Endothelial cell of umbilical vein (primary cell): ENCODE measurements around the gene LAMB1. TPM values are rescaled to one million over a fixed set of nuclear protein-coding genes. Genes with fewer than 3 reads are reported as not detected.
"Not testable (repeated sequence)": the region's sequence is repeated elsewhere in the genome, so short reads cannot be mapped to it uniquely, and the experiment has no call there.

Source experiments
- BruUV-seq: library from RNA; stranded (reverse); fragments of 400-500 nt; replicated peaks from 2 replicates; lab custom pipeline; 2021; lab: Mats Ljungman, UMichigan
- CTCF ChIA-PET: fragments of 300-600, 350-600 bp; sonication (Branson Sonifier 250); formaldehyde crosslinking; loops from one replicate; lab custom pipeline; 2021; ENCODE audit warnings: antibody characterized with exemption, inconsistent platforms; lab: Charles Lee
- POLR2A ChIA-PET: fragments of 300-600, 350-600 bp; sonication (Branson Sonifier 250); formaldehyde crosslinking; loops from one replicate; lab custom pipeline; 2021; ENCODE audit warnings: antibody characterized with exemption, inconsistent platforms; lab: Charles Lee
- DNase-seq: peaks from one replicate; pipeline ENCODE4 v3.0.0-alpha.2; 2011; ENCODE audit warnings: low read depth, low spot score
- FAIRE-seq: peaks from 2 replicates; lab custom pipeline; 2011; peaks lifted over from hg19 to GRCh38; lab: Jason Lieb, UNC
- H2AFZ ChIP-seq: 2 replicates; pipeline ENCODE4 v1.6.0; 2012; ENCODE audit warnings: low read depth, low read length, control low read depth, inconsistent platforms
- H3K27ac ChIP-seq: 2 replicates; pipeline ENCODE4 v1.5.1; 2011; ENCODE audit warnings: low read depth, mild to moderate bottlenecking, control low read depth, low read length, moderate library complexity; ENCODE audit not compliant: insufficient read depth
- H3K27me3 ChIP-seq, 2 experiments: 2 replicates each; pipeline versions ENCODE4 v1.6.0 to v1.6.1; 2011; ENCODE audit warnings: low read length in 2 of 2, mixed read lengths in 1 of 2; ENCODE audit not compliant: control insufficient read depth in 2 of 2, insufficient read depth in 2 of 2
- H3K36me3 ChIP-seq, 2 experiments: 2 replicates in 1 of 2; 3 replicates in 1 of 2; pipeline ENCODE4 v1.5.1; 2011; ENCODE audit warnings: low read length in 2 of 2, mild to moderate bottlenecking in 1 of 2, moderate library complexity in 1 of 2; ENCODE audit not compliant: control insufficient read depth in 2 of 2, insufficient read depth in 2 of 2; ENCODE audit errors: extremely low read depth in 1 of 2
- H3K4me1 ChIP-seq: 3 replicates; pipeline ENCODE4 v1.5.1; 2011; ENCODE audit warnings: mild to moderate bottlenecking, low read length; ENCODE audit not compliant: control insufficient read depth, insufficient read depth; ENCODE audit errors: extremely low read depth
- H3K4me2 ChIP-seq: 2 replicates; pipeline ENCODE4 v1.6.1; 2011; ENCODE audit warnings: low read length, control low read depth, mixed read lengths; ENCODE audit not compliant: insufficient read depth
- H3K4me3 ChIP-seq, 3 experiments: fragments of 200-600 bp in 1 of 3; sonication (generic), shearing (Covaris generic) in 1 of 3; replicated peaks in 1 of 3; 2 replicates each; pipeline ENCODE4 v1.5.1; 2011 to 2016; ENCODE audit warnings: control low read depth in 3 of 3, low read length in 3 of 3, mild to moderate bottlenecking in 2 of 3, inconsistent platforms in 1 of 3, low read depth in 1 of 3, moderate library complexity in 1 of 3; ENCODE audit not compliant: insufficient read depth in 1 of 3
- H3K79me2 ChIP-seq: 2 replicates; pipeline ENCODE4 v1.6.0; 2012; ENCODE audit warnings: low read length, inconsistent platforms; ENCODE audit not compliant: control insufficient read depth, insufficient read depth
- H3K9ac ChIP-seq: replicated peaks from 2 replicates; pipeline ENCODE3; 2011; ENCODE audit warnings: low read length, control low read depth; ENCODE audit not compliant: insufficient read depth; ENCODE audit errors: extremely low read depth
- H3K9me1 ChIP-seq: replicated peaks from 3 replicates; pipeline ENCODE4 v1.6.0; 2011; ENCODE audit warnings: mild to moderate bottlenecking, low read length; ENCODE audit not compliant: control insufficient read depth, insufficient read depth; ENCODE audit errors: extremely low read depth
- H3K9me3 ChIP-seq: replicated peaks from 2 replicates; pipeline ENCODE4 v1.5.1; 2012; ENCODE audit warnings: low read length, inconsistent platforms; ENCODE audit not compliant: control insufficient read depth, insufficient read depth
- H4K20me1 ChIP-seq: replicated peaks from 2 replicates; pipeline ENCODE3; 2011; ENCODE audit warnings: mild to moderate bottlenecking, low read length; ENCODE audit not compliant: control insufficient read depth, insufficient read depth; ENCODE audit errors: extremely low read depth
- JUN ChIP-seq: IDR thresholded peaks from 2 replicates; pipeline ENCODE4 v1.6.1; 2011; ENCODE audit warnings: borderline replicate concordance, low read depth; ENCODE audit not compliant: insufficient read length, insufficient read depth
- MAX ChIP-seq: IDR thresholded peaks from 2 replicates; pipeline ENCODE4 v1.6.1; 2011; ENCODE audit not compliant: insufficient read depth, insufficient read length
- POLR2A ChIP-seq: IDR thresholded peaks from 2 replicates; pipeline ENCODE4 v1.6.1; 2012; ENCODE audit warnings: low read depth, mild to moderate bottlenecking, control low read depth, low read length
- dilution Hi-C: fragments of 300-500 bp; cut with MboI; formaldehyde crosslinking; loops from one replicate; pipeline ENCODE4 v1.15.0; 2019; ENCODE audit warnings: low sequenced_read_pairs; ENCODE audit not compliant: extremely low pct_ligation_motif_present
- intact Hi-C: fragments of 100-400 bp; cut with micrococcal nuclease; formaldehyde crosslinking; loops from one replicate; pipeline ENCODE4 v1.10.0; 2022
- polyA plus RNA-seq, 4 experiments: library from polyadenylated mRNA; depleted of rRNA in 3 of 4; stranded (reverse) in 3 of 4; unstranded in 1 of 4; fragments of >200 nt; gene quantifications; 2 replicates each; pipeline versions ENCODE4 v1.2.1 to v1.2.3, GENCODE V29; 2011 to 2012; ENCODE audit warnings: missing spikeins in 1 of 4
- total RNA-seq: library from RNA; stranded (reverse); gene quantifications from 2 replicates; pipeline ENCODE4 v1.2.3, GENCODE V29; 2021

Gene LAMB1
- total and polyA plus RNA-seq, 2 donors (not counting 3 experiments of a cell fraction or from before 2014, with no cell fraction given) = 588 to 703 TPM

GRCh38 chr7:108033776-108034497, 31.0 kb upstream of the LAMB1 start:
- dilution Hi-C loops = no loop called here
- intact Hi-C loops = no loop called here
- TF ChIP-seq JUN (no peak), POLR2A (no peak), MAX (no peak)
- Histone ChIP-seq H3K27ac (no peak overlapping the region), H3K27me3 (no peaks in the 10 kb centered on the region), H4K20me1 (no peaks in the 10 kb centered on the region), H3K9me3 (no peaks in the 10 kb centered on the region), H3K9me1 (no peaks in the 10 kb centered on the region), H3K79me2 (no peaks in the 10 kb centered on the region), H3K4me1 (peaks cover 13% of the 10 kb centered on the region), H3K4me3 (no peak overlapping the region), H2AFZ (no peak overlapping the region), H3K9ac (no peak overlapping the region), H3K4me2 (no peak overlapping the region), H3K36me3 (no peaks in the 10 kb centered on the region)
- POLR2A ChIA-PET = interaction anchor here (0.7 kb wide), 1 partner anchor 125 kb away, joined by 9 read pairs; no protein-coding TSS in a partner anchor
- FAIRE-seq = no peak
- BruUV-seq = no TSS peak
- CTCF ChIA-PET = interaction anchor here (0.6 to 0.7 kb wide), 2 partner anchors 8 to 21 kb away, joined by 3 to 4 read pairs; no protein-coding TSS in a partner anchor
- DNase-seq = no peak

DNA sequence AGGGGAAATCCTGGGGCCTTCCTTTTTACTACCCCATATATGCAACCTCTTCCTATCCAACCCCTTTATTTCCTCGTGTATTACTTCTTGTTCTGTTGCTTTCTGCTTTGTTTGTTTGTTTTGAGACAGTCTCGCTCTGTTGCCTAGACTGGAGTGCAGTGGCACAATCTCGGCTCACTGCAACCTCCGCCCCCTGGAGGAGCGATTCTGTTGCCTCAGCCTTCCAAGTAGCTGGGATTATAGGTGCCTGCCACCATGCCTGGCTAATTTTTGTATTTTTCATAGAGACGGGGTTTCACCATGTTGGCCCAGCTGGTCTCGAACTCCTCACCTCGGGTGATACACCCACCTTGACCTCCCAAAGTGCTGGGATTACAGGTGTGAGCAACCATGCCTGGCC, 30.3 kb upstream of the LAMB1 start:
- POLR2A ChIA-PET = interaction anchor here (0.7 kb wide), 1 partner anchor 125 kb away, joined by 9 read pairs; no protein-coding TSS in a partner anchor

More for the DNA sequence above, 30.3 kb upstream of the LAMB1 start:
- H3K9me1 ChIP-seq, H3K9me3 ChIP-seq, H3K4me3 ChIP-seq, dilution Hi-C loops, DNase-seq, H2AFZ ChIP-seq, FAIRE-seq, H3K36me3 ChIP-seq, H3K27ac ChIP-seq, BruUV-seq, H3K9ac ChIP-seq, H3K27me3 ChIP-seq, H3K4me2 ChIP-seq, H3K79me2 ChIP-seq, intact Hi-C loops, H4K20me1 ChIP-seq: not testable (repeated sequence)
- CTCF ChIA-PET = interaction anchor here (0.6 to 0.7 kb wide), 2 partner anchors 8 to 22 kb away, joined by 3 to 4 read pairs; no protein-coding TSS in a partner anchor
- peaks cover 13% of the 10 kb centered on the region for H3K4me1 ChIP-seq
